GM21619 (cell line): ENCODE measurements around the gene KPNA2.
A peak's percentile ranks its signal among the peaks of the same experiment; 100 is the strongest.
"Not testable (repeated sequence)": the region's sequence is repeated elsewhere in the genome, so short reads cannot be mapped to it uniquely, and the experiment has no call there.

Experiments used
- ATAC-seq: cut with Tn5 transposase; IDR thresholded peaks from one replicate; pipeline ENCODE4 v1.9.1; 2021; ENCODE audit not compliant: unreplicated experiment

The KPNA2 gene

DNA sequence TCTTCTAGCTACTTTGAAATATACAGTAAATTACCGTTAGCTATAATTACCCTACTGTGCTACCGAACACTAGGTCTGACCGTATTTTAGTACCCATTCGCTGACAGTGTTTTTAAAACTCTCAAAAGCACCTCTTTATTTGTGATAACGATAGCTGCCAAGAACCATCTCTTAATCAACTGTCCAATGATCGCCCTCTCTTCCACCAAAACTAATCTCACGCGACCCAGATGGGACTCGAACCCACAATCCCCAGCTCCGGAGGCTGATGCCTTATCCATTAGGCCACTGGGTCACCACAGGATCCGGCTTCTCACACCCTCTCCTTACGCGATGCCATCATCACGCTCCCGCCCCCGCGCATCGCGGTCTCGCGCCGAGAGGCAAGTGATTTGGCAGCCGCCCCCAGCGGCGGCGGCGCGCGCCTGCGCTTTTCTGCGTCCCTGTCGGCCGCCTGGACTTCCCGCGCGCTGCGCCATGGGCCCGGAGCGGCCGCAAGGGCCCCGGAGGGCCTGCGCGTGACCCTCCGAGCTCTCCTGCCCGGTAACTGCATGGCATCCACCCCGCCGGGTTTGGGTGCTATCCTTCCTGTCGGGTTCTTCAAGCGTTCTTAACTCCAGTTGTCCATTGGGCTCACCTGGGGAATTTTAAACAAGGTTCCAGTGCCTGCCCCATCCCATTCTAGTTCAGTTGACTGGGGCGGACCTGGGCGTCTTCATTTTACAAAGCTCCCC is 15.7 kb upstream of the KPNA2 start:
- ATAC-seq, result peak; percentile 93

DNA sequence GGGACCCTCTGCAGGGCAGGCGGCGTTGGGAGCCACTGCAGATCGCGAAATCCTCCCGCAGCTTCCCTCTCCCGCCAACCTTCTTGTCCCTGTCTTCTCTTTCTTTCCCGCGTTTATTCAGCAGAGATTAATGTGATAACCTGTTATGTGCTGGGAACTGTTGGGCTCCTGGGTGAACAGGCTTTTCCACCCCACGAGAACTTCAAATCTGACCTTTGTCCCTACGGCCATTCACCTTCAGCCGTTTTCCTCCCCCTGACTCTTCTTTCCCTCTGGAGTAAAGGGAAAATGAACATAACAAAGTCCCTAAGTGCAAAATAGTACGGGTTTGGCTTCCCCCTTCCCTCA is 15.2 kb upstream of the KPNA2 start:
- ATAC-seq, result peak; percentile 3

DNA sequence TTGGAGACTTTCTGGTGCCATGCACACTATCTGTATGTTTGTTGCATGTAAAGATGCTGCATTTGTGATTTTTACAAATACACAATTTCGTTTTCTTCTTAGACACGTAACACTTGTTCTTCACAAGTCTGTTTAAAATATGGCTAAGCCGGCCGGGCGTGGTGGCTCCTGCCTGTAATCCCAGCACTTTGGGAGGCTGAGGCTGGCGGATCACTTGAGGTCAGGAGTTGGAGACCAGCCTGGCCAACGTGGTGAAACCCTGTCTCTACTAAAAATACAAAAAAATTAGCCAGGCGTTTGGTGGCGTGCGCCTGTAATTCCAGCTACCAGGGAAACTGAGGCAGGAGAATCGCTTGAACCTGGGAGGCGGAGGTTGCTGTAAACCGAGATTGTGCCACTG is 14.7 kb upstream of the KPNA2 start:
- not testable (repeated sequence) for ATAC-seq

DNA sequence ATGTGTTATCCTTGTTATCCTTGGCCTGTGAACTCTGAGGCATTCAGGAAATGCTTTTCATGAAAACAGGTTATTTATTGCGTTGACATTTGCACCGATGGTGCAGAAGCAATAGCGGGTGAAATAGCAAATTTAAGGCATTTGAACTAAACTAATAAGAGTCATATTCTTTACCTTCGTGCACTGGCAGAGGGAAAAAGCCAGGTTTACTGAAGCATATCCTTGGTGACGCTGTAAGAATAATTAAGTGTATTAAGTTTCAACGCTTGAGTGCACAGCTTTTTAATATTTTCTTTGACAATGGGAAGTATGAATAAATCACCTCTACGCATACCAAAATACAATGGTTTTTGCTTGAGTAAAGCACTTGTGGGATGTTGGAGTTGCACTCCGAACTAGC is 13.6 kb upstream of the KPNA2 start:
- no peak for ATAC-seq

DNA sequence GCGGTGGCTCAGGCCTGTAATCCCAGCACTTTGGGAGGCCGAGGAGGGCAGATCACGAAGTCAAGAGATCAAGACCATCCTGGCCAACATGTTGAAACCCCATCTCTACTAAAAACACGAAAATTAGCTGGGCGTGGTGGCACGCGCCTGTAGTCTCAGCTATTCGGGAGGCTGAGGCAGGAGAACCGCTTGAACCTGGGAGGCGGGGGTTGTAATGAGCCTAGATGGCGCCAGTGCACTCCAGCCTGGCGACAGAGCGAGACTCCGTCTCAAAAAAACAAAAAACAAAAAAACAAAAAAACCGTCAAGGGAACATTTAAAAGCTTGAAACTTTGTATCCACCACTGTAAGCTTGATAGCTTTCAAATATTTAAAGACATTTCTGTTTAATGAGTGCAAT is 13.0 kb upstream of the KPNA2 start:
- not testable (repeated sequence) for ATAC-seq

DNA sequence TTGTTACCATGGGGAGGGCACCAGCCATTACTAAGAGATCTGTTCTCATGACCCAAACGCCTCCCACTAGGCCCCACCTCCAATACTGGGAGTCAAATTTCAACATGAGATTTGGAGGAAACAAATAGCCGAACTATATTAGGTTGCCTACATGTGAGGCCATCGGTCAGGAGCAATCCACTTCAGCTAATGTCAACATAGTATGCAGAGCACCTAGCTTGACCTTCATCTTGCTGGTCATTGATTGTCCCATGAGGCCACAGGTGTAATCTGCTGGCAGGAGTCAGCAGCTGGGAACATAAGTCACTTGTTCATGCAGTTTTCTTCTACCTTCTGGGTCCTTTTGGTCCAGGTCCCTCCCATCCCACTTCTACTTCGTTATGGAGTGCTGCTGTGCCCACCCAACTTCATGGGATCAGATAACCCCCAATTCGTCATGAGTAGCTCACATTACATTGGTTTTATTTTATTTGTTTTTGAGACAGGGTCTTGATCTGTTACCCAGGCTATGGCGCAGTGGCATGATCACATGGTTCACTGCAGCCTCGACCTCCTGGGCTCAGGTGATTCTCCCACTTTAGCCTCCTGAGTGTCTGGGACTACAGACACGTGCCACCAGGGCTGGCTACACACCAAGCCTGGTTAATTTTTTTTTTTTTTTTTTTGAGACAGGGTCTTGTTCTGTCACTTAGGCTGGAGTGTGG is 5.9 kb upstream of the KPNA2 start:
- no peak for ATAC-seq

DNA sequence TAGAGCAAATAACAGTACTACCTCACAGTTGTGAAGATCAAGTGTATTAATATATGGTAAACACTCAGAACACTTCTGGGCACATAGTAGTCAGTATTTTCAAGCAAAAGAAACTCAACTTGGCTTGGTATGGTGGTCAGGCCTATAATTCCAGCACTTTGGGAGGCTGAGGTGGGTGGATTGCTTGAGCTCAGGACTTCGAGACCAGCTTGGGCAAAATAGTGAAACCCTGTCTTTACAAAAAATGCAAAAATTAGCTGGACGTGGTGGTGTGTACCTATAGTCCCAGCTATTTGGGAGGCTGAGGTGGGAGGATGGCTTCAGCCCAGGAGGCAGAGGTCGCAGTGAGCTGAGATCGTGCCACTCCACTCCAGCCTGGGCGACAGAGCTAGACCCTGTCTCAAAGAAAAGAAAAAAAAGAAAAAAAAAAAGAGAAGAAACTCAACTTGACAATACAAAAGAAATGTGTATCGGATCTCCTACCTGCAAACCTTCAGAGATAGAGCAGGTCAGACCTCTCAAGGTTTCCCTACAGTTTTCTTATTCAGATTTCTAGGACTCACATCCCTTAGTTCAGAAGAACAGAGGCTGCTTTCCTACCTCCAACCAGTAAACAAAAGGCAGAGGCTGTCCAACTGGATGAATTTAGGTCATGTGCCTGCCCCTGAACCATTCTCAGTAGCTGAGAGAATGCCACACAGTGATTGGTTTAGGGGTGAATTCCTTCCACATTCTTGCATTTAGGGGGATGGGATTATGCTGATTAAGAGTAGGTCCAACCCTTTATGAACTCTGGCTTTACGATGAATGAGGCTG is 1.7 kb upstream of the KPNA2 start:
- no peak for ATAC-seq

DNA sequence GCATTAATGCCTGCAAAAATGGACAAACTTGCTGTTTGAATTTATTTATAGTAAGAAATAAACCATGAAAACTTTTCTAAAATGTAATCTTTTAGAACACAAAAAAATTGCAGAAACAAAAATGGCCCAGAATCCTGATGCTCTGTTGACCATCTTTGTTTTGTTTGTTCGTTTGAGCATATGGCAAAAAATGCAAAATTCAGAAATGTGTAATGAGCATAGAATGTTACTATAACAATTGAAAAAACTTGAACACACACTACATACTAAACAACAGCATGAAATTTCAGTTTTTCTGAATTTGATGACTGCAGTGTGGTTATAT is 1.1 kb upstream of the KPNA2 start:
- no peak for ATAC-seq

DNA sequence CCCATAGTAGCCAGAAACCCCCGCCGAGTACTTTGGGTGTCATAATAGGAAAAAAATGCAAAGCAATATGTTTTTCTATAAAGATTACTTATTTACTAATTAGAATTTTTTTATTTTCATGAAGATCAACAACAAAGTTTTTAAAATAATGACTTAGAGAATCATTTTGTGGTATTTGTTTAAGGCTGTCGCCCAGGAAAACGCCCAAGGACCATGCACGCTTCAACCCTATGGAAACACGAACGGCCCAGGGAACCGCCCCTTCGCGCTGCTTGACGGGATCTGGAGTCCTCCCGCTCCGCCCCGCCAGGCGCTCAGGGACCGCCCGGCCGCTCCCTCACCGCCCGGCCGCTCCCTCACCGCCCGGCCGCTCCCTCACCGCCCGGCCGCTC is 408 bp upstream of the KPNA2 start:
- peak; percentile 90 for ATAC-seq

DNA sequence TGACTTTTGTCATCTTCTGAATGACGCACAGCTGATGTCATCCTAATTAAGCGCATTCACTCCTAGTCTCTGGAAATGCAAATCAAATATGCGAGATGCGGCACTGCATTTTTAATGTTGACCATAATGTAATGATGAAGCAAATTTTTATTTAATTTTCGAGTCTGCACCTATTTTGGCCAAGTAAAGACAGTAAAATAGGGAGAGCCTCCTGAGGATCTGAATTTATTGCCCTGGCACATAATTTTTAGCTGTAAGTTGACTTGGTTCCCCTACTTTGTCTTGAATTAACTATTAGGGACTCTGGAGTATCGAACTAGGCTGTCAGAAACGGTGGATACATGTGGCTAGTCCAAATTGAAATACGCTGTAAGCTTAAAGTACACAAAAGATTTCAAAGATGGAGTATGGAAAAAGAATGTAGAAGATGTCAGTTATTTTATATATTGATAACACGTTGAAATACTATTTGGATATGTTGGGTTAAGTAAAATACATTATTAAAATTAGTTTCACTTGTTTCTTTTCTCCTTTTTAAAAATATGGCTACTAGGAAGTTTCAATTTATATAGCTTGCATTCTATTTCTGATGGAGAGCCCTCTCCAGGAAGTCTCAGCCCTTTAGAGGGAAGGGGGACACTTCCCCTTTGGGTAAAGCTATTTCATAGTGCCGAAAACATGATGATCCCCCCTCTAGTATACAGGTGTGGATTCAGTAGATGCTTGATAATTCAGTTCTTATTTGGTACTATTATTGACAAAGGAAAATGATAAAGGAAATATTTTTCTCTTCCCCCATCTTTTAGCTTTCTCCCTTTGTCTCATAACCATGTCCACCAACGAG is 991 bp downstream of the KPNA2 start:
- ATAC-seq, result no peak

DNA sequence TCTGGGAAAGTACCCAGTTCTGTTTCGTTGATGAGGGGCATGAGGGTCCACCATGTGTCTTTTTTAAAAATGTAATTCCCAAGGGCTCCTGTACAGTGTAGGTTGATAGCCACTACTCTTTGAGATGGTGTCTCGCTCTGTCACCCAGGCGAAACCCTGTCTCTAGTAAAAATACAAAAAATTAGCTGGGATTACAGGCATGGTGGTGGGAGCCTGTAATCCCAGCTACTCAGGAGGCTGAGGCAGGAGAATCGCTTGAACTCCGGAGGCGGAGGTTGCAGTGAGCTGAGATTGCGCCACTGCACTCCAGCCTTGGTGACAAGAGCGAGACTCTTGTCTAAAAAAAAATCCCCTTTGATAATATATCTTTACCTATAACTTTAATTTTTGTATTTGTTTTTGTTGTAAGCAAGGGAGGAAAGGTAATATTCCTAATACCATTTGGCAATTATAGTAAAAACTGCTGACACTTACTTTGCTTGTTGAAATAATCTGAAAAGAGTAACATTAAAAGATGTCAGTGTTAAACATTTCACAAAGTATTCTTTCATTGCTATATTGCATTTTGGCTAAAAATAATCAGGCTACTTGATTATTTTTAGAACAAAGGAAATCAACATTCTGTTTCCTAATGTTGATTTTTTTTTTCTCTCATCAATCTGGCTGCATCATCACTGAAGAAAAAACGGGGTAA is 11.8 kb downstream of the KPNA2 start:
- no peak for ATAC-seq

DNA sequence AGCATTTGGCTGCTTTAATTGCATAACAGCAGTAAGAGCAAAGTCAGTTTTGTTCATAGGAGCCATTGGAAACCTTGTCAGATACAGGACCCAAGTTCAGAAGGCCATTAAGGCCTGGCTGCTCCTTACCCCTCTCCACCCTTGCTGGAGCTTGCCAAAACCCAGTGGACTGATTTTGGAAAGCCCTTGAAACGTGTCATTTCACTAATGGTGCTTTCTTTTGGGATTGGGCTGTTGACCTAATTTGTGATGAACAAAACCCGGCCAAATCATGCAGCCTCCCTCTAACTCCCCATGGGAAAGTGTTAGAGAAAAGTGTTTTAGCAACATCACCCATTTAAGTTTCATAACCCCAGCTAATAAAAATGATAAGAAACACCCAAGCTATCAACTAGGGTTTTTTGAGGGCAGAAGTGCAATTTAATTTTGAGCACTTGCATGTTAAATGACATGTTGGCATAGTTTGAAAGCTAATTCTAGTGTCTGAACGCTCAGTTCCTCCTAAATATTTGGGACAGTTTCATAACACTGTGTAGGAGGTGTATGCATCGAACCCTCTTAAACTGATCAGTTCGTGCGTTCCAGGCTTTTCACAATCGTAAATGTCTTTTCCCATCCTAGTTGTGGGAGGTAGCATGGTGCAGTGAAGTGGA is 12.5 kb downstream of the KPNA2 start:
- not testable (repeated sequence) for ATAC-seq

DNA sequence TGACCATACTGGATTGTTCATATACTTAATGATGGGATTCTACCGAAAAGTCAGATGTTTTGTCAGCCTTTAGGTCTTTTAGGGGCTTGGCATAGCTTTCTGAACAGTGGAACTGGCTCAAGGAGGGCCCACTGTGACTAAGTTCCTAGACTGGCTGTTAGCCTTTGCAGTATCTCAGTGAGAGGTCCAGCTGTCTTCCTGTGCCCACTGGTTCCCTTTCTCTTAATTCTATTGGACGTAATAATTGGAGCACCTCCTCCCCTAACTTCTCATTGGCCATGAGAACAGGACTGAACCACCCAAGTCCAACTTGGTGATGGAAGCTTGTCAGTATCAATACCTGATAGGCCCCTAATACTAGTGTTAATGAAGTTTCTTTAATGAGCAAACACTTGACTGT is 13.5 kb downstream of the KPNA2 start:
- ATAC-seq, result no peak

DNA sequence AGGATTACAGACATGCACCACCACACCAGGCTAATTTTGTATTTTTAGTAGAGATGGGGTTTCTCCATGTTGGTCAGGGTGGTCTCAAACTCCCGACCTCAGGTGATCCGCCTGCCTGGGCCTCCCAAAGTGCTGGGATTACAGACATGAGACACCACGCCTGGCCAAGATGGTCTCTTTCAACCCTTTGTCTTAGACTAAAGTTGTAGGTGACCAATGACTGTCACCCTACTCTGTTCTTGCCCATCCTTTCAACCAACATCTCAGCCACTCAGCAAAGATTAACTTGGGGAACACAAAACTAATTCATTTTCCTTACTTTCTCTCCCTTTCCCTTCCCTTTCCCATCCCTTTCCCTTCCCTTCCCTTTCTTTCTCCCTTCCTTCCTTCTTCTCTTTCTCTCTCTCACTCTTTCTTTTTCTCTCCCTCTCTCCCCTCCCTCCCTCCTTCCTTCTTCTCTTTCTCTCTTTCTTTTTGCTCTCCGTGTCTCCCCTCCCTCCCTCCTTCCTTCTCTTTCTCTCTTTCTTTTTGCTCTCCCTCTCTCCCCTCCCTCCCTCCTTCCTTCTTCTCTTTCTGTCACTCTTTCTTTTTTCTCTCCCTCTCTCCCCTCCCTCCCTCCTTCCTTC is 14.4 kb downstream of the KPNA2 start:
- not testable (repeated sequence) for ATAC-seq

DNA sequence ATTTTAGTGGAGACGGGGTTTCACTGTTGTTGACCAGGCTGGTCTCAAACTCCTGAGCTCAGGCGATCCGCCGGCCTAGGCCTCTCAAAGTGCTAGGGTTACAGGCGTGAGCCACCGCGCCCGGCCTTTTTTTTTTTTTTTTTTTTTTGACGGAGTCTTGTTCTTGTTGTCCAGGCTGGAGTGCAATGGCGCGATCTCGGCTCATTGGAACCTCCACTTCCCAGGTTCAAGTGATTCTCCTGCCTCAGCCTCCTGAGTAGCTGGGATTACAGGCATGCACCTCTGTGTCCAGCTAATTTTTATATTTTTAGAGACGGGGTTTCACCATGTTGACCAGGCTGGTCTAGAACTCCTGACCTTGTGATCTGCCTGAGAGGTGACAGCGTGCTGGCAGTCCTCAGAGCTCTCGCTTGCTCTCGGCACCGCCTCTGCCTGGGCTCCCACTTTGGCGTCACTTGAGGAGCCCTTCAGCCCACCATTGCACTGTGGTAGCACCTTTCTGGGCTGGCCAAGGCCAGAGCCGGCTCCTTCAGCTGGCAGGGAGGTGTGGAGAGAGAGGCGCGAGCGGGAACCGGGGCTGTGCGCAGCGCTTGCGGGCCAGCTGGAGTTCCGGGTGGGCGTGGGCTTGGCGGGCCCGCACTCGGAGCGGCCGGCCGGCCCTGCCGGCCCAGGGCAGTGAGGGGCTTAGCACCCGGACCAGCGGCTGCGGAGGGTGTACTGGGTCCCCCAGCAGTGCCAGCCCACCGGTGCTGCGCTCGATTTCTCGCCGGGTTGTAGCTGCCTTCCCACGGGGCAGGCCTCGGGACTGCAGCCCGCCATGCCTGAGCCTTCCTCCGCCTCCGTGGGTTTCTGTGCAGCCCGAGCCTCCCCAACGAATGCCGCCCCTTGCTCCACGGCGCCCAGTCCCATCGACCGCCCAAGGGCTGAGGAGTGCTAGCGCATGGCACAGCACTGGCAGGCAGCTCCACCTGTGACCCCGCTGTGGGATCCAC is 16.1 kb downstream of the KPNA2 start:
- ATAC-seq, result not testable (repeated sequence)

DNA sequence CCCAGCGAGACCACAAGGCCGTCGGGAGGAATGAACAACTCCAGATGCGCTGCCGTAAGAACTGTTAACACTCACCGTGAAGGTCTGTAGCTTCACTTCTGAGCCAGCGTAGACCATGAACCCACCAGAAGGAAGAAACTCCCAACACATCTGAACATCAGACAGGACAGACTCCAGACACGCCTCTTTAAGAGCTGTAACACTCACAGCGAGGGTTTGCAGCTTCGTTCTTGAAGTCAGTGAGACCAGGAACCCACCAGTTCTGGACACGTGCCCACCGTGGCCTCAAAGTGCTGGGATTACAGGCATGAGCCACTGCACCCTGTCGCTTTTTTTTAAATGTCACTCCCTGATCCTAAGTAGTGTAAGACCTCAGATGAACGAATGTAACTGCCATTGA is 17.3 kb downstream of the KPNA2 start:
- no peak for ATAC-seq

DNA sequence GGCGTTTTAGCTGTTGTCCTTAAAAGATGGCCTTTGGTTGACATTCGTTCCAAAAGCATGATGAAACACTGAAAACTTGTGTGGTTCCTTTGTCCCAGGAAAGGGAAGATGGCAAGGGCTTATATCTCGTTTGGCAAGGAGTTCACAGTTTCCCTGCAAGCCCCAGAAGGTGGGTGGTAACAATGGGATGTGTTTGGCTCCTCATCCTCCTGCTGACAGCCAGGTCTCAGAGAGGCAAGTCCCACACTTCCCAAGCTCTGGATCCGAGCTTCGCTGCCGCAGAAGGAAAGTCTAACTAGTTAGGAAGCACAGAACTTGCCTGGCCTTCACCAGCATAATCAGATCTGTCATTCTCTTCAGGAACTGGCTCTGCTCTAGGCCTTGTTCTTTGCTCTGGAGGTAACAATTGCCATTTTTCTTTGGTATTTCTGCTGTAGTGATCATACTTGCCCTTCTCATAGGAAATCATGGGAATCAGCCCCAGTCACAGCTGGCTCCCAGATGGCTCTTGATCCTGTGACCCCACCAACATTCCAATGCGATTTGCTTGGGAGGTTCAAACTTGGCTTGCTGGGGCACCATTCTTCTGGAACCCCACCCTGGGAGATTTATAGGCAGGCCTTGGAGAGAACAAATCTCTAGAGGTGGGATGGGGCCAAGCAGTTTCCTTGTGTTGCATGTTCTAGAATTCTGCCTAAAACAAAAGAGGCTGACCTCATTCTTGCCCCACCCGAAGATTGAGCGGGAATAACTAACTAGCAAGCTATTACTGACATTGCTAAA is 17.9 kb downstream of the KPNA2 start:
- no peak for ATAC-seq
